Measurements from ENCODE around the gene PLPP4. TPM values are rescaled to one million over a fixed set of nuclear protein-coding genes. Genes with fewer than 3 reads are reported as not detected.

Gene PLPP4
- total RNA-seq, 1 experiment from 2014 or later: not detected

DNA sequence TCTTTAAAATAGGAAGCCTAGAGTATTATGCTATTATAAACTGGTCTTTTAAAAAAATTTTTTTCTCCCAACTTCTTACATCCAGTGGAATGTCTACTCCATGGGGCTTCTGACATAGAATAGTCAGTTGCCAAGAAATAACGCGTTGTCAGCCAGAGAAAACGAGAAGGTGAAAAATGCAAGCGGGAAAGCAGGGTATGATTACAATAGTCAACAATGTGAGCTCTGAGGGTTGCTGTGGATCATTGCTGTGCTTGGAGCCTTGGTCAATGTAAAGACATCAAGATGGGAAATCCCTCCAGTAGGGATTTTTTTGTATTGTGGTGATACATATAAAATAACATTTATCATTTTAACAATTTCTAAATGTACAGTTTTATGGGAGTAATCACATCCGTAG lies 27.6 kb upstream of the PLPP4 start:
- H4K20me1 ChIP-seq (ENCODE audit: insufficient read depth): no peaks in the 10 kb centered on the region
- H3K79me2 ChIP-seq (ENCODE audit: insufficient read depth, low read length): no peaks in the 10 kb centered on the region
- CTCF ChIA-PET: no interaction called here
- H3K4me2 ChIP-seq (ENCODE audit: low read length): no peak overlapping the region
- RAD21 ChIA-PET (ENCODE audit: low non-redundant PET in 1 of 2, low total read pairs in 2 of 2, uncharacterized antibody in 2 of 2, unreplicated experiment in 2 of 2): no interaction called here
- no peaks in the 10 kb centered on the region for H3K9me2 ChIP-seq (ENCODE audit: insufficient read depth)
- POLR2A ChIA-PET: no interaction called here
- ATAC-seq: no peak
- no peak for DNase-seq (ENCODE audit: low read depth, low spot score)
- intact Hi-C loops (cut with micrococcal nuclease): loop anchor here (10.0 kb wide), 1 partner anchor 745 kb away; no protein-coding TSS in a partner anchor
- TF ChIP-seq JUND (IDR thresholded peaks at IDR 0.05) (no peak), POLR2A (IDR thresholded peaks at IDR 0.05; ENCODE audit: borderline replicate concordance, extremely low read depth, insufficient read depth, insufficient read length) (no peak), CBX3 (IDR thresholded peaks at IDR 0.05; ENCODE audit: low read depth) (no peak), ATF3 (IDR thresholded peaks at IDR 0.05) (no peak), ZFX (IDR thresholded peaks at IDR 0.05) (no peak), ELF1 (IDR thresholded peaks at IDR 0.05; ENCODE audit: borderline replicate concordance, low read depth) (no peak), CEBPB (IDR thresholded peaks at IDR 0.05; ENCODE audit: low read depth) (no peak), EGR1 (IDR thresholded peaks at IDR 0.05; ENCODE audit: low read depth) (no peak), SP1 (IDR thresholded peaks at IDR 0.05; ENCODE audit: low read depth) (no peak), POLR2AphosphoS5 (IDR thresholded peaks at IDR 0.05; ENCODE audit: low read depth, low read length) (no peak), RAD21 (IDR thresholded peaks at IDR 0.05; ENCODE audit: low read depth) (no peak), EZH2phosphoT487 (IDR thresholded peaks at IDR 0.05; ENCODE audit: borderline replicate concordance) (no peak), YY1 (IDR thresholded peaks at IDR 0.05; ENCODE audit: extremely low read depth, insufficient replicate concordance, low read depth, low read length) (no peak)
- TF ChIP-seq, protein P1, sequence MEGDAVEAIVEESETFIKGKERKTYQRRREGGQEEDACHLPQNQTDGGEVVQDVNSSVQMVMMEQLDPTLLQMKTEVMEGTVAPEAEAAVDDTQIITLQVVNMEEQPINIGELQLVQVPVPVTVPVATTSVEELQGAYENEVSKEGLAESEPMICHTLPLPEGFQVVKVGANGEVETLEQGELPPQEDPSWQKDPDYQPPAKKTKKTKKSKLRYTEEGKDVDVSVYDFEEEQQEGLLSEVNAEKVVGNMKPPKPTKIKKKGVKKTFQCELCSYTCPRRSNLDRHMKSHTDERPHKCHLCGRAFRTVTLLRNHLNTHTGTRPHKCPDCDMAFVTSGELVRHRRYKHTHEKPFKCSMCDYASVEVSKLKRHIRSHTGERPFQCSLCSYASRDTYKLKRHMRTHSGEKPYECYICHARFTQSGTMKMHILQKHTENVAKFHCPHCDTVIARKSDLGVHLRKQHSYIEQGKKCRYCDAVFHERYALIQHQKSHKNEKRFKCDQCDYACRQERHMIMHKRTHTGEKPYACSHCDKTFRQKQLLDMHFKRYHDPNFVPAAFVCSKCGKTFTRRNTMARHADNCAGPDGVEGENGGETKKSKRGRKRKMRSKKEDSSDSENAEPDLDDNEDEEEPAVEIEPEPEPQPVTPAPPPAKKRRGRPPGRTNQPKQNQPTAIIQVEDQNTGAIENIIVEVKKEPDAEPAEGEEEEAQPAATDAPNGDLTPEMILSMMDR (IDR thresholded peaks at IDR 0.05 in 2 of 3, conservative IDR thresholded peaks at IDR 0.05 in 1 of 3; ENCODE audit: borderline replicate concordance in 1 of 3, insufficient read depth in 1 of 3, low read depth in 2 of 3, low read length in 2 of 3): no peak
- TF ChIP-seq, protein P2, sequence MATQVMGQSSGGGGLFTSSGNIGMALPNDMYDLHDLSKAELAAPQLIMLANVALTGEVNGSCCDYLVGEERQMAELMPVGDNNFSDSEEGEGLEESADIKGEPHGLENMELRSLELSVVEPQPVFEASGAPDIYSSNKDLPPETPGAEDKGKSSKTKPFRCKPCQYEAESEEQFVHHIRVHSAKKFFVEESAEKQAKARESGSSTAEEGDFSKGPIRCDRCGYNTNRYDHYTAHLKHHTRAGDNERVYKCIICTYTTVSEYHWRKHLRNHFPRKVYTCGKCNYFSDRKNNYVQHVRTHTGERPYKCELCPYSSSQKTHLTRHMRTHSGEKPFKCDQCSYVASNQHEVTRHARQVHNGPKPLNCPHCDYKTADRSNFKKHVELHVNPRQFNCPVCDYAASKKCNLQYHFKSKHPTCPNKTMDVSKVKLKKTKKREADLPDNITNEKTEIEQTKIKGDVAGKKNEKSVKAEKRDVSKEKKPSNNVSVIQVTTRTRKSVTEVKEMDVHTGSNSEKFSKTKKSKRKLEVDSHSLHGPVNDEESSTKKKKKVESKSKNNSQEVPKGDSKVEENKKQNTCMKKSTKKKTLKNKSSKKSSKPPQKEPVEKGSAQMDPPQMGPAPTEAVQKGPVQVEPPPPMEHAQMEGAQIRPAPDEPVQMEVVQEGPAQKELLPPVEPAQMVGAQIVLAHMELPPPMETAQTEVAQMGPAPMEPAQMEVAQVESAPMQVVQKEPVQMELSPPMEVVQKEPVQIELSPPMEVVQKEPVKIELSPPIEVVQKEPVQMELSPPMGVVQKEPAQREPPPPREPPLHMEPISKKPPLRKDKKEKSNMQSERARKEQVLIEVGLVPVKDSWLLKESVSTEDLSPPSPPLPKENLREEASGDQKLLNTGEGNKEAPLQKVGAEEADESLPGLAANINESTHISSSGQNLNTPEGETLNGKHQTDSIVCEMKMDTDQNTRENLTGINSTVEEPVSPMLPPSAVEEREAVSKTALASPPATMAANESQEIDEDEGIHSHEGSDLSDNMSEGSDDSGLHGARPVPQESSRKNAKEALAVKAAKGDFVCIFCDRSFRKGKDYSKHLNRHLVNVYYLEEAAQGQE (IDR thresholded peaks at IDR 0.05; ENCODE audit: low read depth): no peak
- H3K9ac ChIP-seq (ENCODE audit: low read length): no peak overlapping the region
- no TSS peak for BruUV-seq (replicated peaks)
- no peak overlapping the region for H3K4me3 ChIP-seq (replicated peaks in 1 of 2; ENCODE audit: low read depth in 1 of 2, low read length in 2 of 2)
- H2AFZ ChIP-seq (ENCODE audit: low read depth, low read length, poor library complexity, severe bottlenecking): no peak overlapping the region
- no peak overlapping the region for H3K27ac ChIP-seq (ENCODE audit: low read depth, low read length)
- H3K4me1 ChIP-seq (ENCODE audit: control insufficient read depth in 1 of 2, insufficient read depth in 2 of 2, low read length in 2 of 2): no peaks in the 10 kb centered on the region
- H3K9me3 ChIP-seq (ENCODE audit: control insufficient read depth in 1 of 2, insufficient read depth in 1 of 2, low read depth in 1 of 2, low read length in 2 of 2): no peaks in the 10 kb centered on the region
- no peaks in the 10 kb centered on the region for H3K36me3 ChIP-seq (ENCODE audit: control insufficient read depth in 1 of 2, insufficient read depth in 2 of 2, low read length in 2 of 2)
- H3K27me3 ChIP-seq (ENCODE audit: insufficient read depth, low read length): peaks cover 46% of the 10 kb centered on the region; the same call in 1 of the 2 replicates
